ENCODE results near the gene SSR2.
A peak's percentile ranks its signal among the peaks of the same experiment; 100 is the strongest.

Gene SSR2

GRCh38 chr1:155964193-155964592 is 56.6 kb downstream of the SSR2 start:
- no peak overlapping the region for H2BK120ac ChIP-seq (ENCODE audit: low read depth, low read length)
- no peak overlapping the region for H3K9ac ChIP-seq (ENCODE audit: low read depth, low read length, poor library complexity)
- H2AFZ ChIP-seq (ENCODE audit: low read length): no peak overlapping the region
- peaks cover 18 to 20% of the 10 kb centered on the region in 2 donors for H3K4me1 ChIP-seq (ENCODE audit: control insufficient read depth in 2 of 2, insufficient read depth in 1 of 2, low read depth in 1 of 2, low read length in 2 of 2)
- no peaks in the 10 kb centered on the region for H3K27me3 ChIP-seq (ENCODE audit: control insufficient read depth in 3 of 3, insufficient read depth in 3 of 3, low read depth in 1 of 3, low read length in 3 of 3)
- H3K36me3 ChIP-seq (replicated peaks in 1 of 2; ENCODE audit: control insufficient read depth in 2 of 2, insufficient read depth in 2 of 2, low read length in 2 of 2): peaks cover 69 to 96% of the 10 kb centered on the region in 2 donors
- H4K91ac ChIP-seq (ENCODE audit: low read depth, low read length, poor library complexity): no peak overlapping the region
- H3K14ac ChIP-seq (ENCODE audit: low read length): no peak overlapping the region
- peaks cover 21% of the 10 kb centered on the region for H3K79me1 ChIP-seq (ENCODE audit: low read depth, low read length)
- no peak overlapping the region for H2BK5ac ChIP-seq (ENCODE audit: low read length)
- no peak overlapping the region for H3K4me3 ChIP-seq (ENCODE audit: low read length in 2 of 2)
- DNase-seq (ENCODE audit: low spot score): no peak
- no peak overlapping the region for H2AK5ac ChIP-seq (ENCODE audit: low read depth, low read length)
- H3K23ac ChIP-seq (ENCODE audit: low read depth, low read length, poor library complexity): no peak overlapping the region
- no peaks in the 10 kb centered on the region for H3K9me3 ChIP-seq (replicated peaks in 1 of 2; ENCODE audit: control insufficient read depth in 2 of 2, insufficient read depth in 1 of 2, low read depth in 1 of 2, low read length in 2 of 2)
- H4K8ac ChIP-seq (ENCODE audit: low read depth, low read length): no peak overlapping the region
- no peak overlapping the region for H3K18ac ChIP-seq (ENCODE audit: low read length)
- H3K4ac ChIP-seq (ENCODE audit: low read length): no peak overlapping the region
- H2BK12ac ChIP-seq (ENCODE audit: low read length): no peak overlapping the region
- no peak overlapping the region for H3K4me2 ChIP-seq (ENCODE audit: insufficient read depth, low read length, poor library complexity, severe bottlenecking)
- H3K27ac ChIP-seq (replicated peaks; ENCODE audit: low read length): no peak overlapping the region
- H2BK15ac ChIP-seq (ENCODE audit: low read length): no peak overlapping the region
- no CpG with 5 or more reads among the region's 7 CpGs for WGBS, 2 donors (ENCODE audit: extremely low coverage in 2 of 2, insufficient read length in 2 of 2, insufficient replicate concordance in 1 of 2)

- Histone ChIP-seq H3K14ac (ENCODE audit: low read length) (no peak overlapping the region), H2BK5ac (ENCODE audit: low read length) (no peak overlapping the region), H2BK12ac (ENCODE audit: low read length) (no peak overlapping the region), H3K18ac (ENCODE audit: low read length) (no peak overlapping the region), H3K4ac (ENCODE audit: low read length) (no peak overlapping the region), H3K4me1 (ENCODE audit: control insufficient read depth in 2 of 2, insufficient read depth in 1 of 2, low read depth in 1 of 2, low read length in 2 of 2) (peaks cover 4 to 5% of the 10 kb centered on the region in 2 donors), H3K4me3 (ENCODE audit: low read length in 2 of 2) (no peak overlapping the region), H2BK120ac (ENCODE audit: low read depth, low read length) (no peak overlapping the region), H2BK15ac (ENCODE audit: low read length) (no peak overlapping the region), H3K27me3 (ENCODE audit: control insufficient read depth in 3 of 3, insufficient read depth in 3 of 3, low read depth in 1 of 3, low read length in 3 of 3) (no peaks in the 10 kb centered on the region), H2AK5ac (ENCODE audit: low read depth, low read length) (no peak overlapping the region), H3K36me3 (replicated peaks in 1 of 2; ENCODE audit: control insufficient read depth in 2 of 2, insufficient read depth in 2 of 2, low read length in 2 of 2) (peaks cover 66 to 96% of the 10 kb centered on the region in 2 donors), H3K27ac (replicated peaks; ENCODE audit: low read length) (no peak overlapping the region), H2AFZ (ENCODE audit: low read length) (no peak overlapping the region), H3K9me3 (replicated peaks in 1 of 2; ENCODE audit: control insufficient read depth in 2 of 2, insufficient read depth in 1 of 2, low read depth in 1 of 2, low read length in 2 of 2) (no peaks in the 10 kb centered on the region), H3K79me1 (ENCODE audit: low read depth, low read length) (peaks cover 15% of the 10 kb centered on the region), H3K4me2 (ENCODE audit: insufficient read depth, low read length, poor library complexity, severe bottlenecking) (no peak overlapping the region), H3K23ac (ENCODE audit: low read depth, low read length, poor library complexity) (no peak overlapping the region), H3K9ac (ENCODE audit: low read depth, low read length, poor library complexity) (peak overlapping the region; percentile 39), H4K8ac (ENCODE audit: low read depth, low read length) (peak overlapping the region; percentile 78), H4K91ac (ENCODE audit: low read depth, low read length, poor library complexity) (no peak overlapping the region)
- no CpG with 5 or more reads among the region's 18 CpGs for WGBS, 2 donors (ENCODE audit: extremely low coverage in 2 of 2, insufficient read length in 2 of 2, insufficient replicate concordance in 1 of 2)
- DNase-seq (ENCODE audit: low spot score): no peak
These were observed 58.0 kb downstream of the SSR2 start for GRCh38 chr1:155962599-155963211.

GRCh38 chr1:155961937-155962336 is 58.8 kb downstream of the SSR2 start:
- Histone ChIP-seq H3K4ac (ENCODE audit: low read length) (no peak overlapping the region), H3K4me3 (ENCODE audit: low read length in 2 of 2) (no peak overlapping the region), H2BK12ac (ENCODE audit: low read length) (no peak overlapping the region), H3K14ac (ENCODE audit: low read length) (no peak overlapping the region), H3K27me3 (ENCODE audit: control insufficient read depth in 3 of 3, insufficient read depth in 3 of 3, low read depth in 1 of 3, low read length in 3 of 3) (no peaks in the 10 kb centered on the region), H2AK5ac (ENCODE audit: low read depth, low read length) (no peak overlapping the region), H3K36me3 (replicated peaks in 1 of 2; ENCODE audit: control insufficient read depth in 2 of 2, insufficient read depth in 2 of 2, low read length in 2 of 2) (peaks cover 67 to 96% of the 10 kb centered on the region in 2 donors), H4K91ac (ENCODE audit: low read depth, low read length, poor library complexity) (no peak overlapping the region), H2BK15ac (ENCODE audit: low read length) (no peak overlapping the region), H2AFZ (ENCODE audit: low read length) (no peak overlapping the region), H3K23ac (ENCODE audit: low read depth, low read length, poor library complexity) (no peak overlapping the region), H3K4me1 (ENCODE audit: control insufficient read depth in 2 of 2, insufficient read depth in 1 of 2, low read depth in 1 of 2, low read length in 2 of 2) (no peaks in the 10 kb centered on the region), H2BK120ac (ENCODE audit: low read depth, low read length) (no peak overlapping the region), H3K9me3 (replicated peaks in 1 of 2; ENCODE audit: control insufficient read depth in 2 of 2, insufficient read depth in 1 of 2, low read depth in 1 of 2, low read length in 2 of 2) (no peaks in the 10 kb centered on the region), H4K8ac (ENCODE audit: low read depth, low read length) (no peak overlapping the region), H3K4me2 (ENCODE audit: insufficient read depth, low read length, poor library complexity, severe bottlenecking) (no peak overlapping the region), H3K27ac (replicated peaks; ENCODE audit: low read length) (no peak overlapping the region), H3K18ac (ENCODE audit: low read length) (no peak overlapping the region), H2BK5ac (ENCODE audit: low read length) (no peak overlapping the region), H3K79me1 (ENCODE audit: low read depth, low read length) (peaks cover 12% of the 10 kb centered on the region), H3K9ac (ENCODE audit: low read depth, low read length, poor library complexity) (no peak overlapping the region)
- no CpG with 5 or more reads among the region's 14 CpGs for WGBS, 2 donors (ENCODE audit: extremely low coverage in 2 of 2, insufficient read length in 2 of 2, insufficient replicate concordance in 1 of 2)
- no peak for DNase-seq (ENCODE audit: low spot score)

- Histone ChIP-seq H4K8ac (ENCODE audit: low read depth, low read length) (no peak overlapping the region), H2BK12ac (ENCODE audit: low read length) (no peak overlapping the region), H3K23ac (ENCODE audit: low read depth, low read length, poor library complexity) (no peak overlapping the region), H2AK5ac (ENCODE audit: low read depth, low read length) (no peak overlapping the region), H3K4me2 (ENCODE audit: insufficient read depth, low read length, poor library complexity, severe bottlenecking) (no peak overlapping the region), H2BK5ac (ENCODE audit: low read length) (no peak overlapping the region), H3K4ac (ENCODE audit: low read length) (no peak overlapping the region), H3K14ac (ENCODE audit: low read length) (no peak overlapping the region), H3K27ac (replicated peaks; ENCODE audit: low read length) (no peak overlapping the region), H3K36me3 (replicated peaks in 1 of 2; ENCODE audit: control insufficient read depth in 2 of 2, insufficient read depth in 2 of 2, low read length in 2 of 2) (peaks cover 55 to 95% of the 10 kb centered on the region in 2 donors), H3K9ac (ENCODE audit: low read depth, low read length, poor library complexity) (no peak overlapping the region), H3K4me1 (ENCODE audit: control insufficient read depth in 2 of 2, insufficient read depth in 1 of 2, low read depth in 1 of 2, low read length in 2 of 2) (no peaks in the 10 kb centered on the region), H2BK120ac (ENCODE audit: low read depth, low read length) (no peak overlapping the region), H4K91ac (ENCODE audit: low read depth, low read length, poor library complexity) (no peak overlapping the region), H3K9me3 (replicated peaks in 1 of 2; ENCODE audit: control insufficient read depth in 2 of 2, insufficient read depth in 1 of 2, low read depth in 1 of 2, low read length in 2 of 2) (no peaks in the 10 kb centered on the region), H3K27me3 (ENCODE audit: control insufficient read depth in 3 of 3, insufficient read depth in 3 of 3, low read depth in 1 of 3, low read length in 3 of 3) (no peaks in the 10 kb centered on the region), H3K18ac (ENCODE audit: low read length) (no peak overlapping the region), H2AFZ (ENCODE audit: low read length) (no peak overlapping the region), H2BK15ac (ENCODE audit: low read length) (no peak overlapping the region), H3K79me1 (ENCODE audit: low read depth, low read length) (peaks cover 5% of the 10 kb centered on the region), H3K4me3 (ENCODE audit: low read length in 2 of 2) (no peak overlapping the region)
- WGBS, 2 donors (ENCODE audit: extremely low coverage in 2 of 2, insufficient read length in 2 of 2, insufficient replicate concordance in 1 of 2): no CpG with 5 or more reads among the region's 3 CpGs
- no peak for DNase-seq (ENCODE audit: low spot score)
These were observed 60.5 kb downstream of the SSR2 start for GRCh38 chr1:155960081-155960745.

Measured in neuronal stem cell (in vitro differentiated cells).